GM19193 (cell line): ENCODE data around the gene MOB3C.
A peak's percentile ranks its signal among the peaks of the same experiment; 100 is the strongest.

Source experiments
- POLR2A ChIP-seq: IDR thresholded peaks from 4 replicates; pipeline ENCODE4 v1.6.1; 2011; ENCODE audit not compliant: insufficient read depth, insufficient read length; ENCODE audit errors: extremely low read depth

Gene MOB3C

GRCh38 chr1:46615735-46616134, 876 bp downstream of the MOB3C start:
- no peak for TF ChIP-seq POLR2A

- TF ChIP-seq POLR2A = no peak
Measured at GRCh38 chr1:46615088-46615487, 1.5 kb downstream of the MOB3C start.

GRCh38 chr1:46614604-46614984, 2.0 kb downstream of the MOB3C start:
- TF ChIP-seq POLR2A = no peak

GRCh38 chr1:46613661-46614603, 2.7 kb downstream of the MOB3C start:
- no peak for TF ChIP-seq POLR2A

- no peak for TF ChIP-seq POLR2A
Measured at GRCh38 chr1:46612937-46613660, 3.5 kb downstream of the MOB3C start.

- no peak for TF ChIP-seq POLR2A
Measured at GRCh38 chr1:46611691-46612221, 4.9 kb downstream of the MOB3C start.

- TF ChIP-seq POLR2A = no peak
Measured at GRCh38 chr1:46607345-46608130, 9.1 kb downstream of the MOB3C start.

- TF ChIP-seq POLR2A = no peak
Measured at GRCh38 chr1:46606255-46606965, 10.2 kb downstream of the MOB3C start.

- TF ChIP-seq POLR2A = no peak
Measured at GRCh38 chr1:46605232-46605631, 11.4 kb downstream of the MOB3C start.

GRCh38 chr1:46603858-46604549, 12.6 kb downstream of the MOB3C start, which contains the start of gene MKNK1:
TSS of gene MKNK1 (minus strand) at chr1:46604268. CDS start at chr1:46583327, 20,941 bp downstream.
- TF ChIP-seq POLR2A = peak; percentile 94

- no peak for TF ChIP-seq POLR2A
Measured at GRCh38 chr1:46603481-46603857, 13.1 kb downstream of the MOB3C start.

GRCh38 chr1:46601257-46602007, 15.2 kb downstream of the MOB3C start:
- no peak for TF ChIP-seq POLR2A
